ENCODE results near the gene PLXNA3.

PLXNA3 gene

DNA sequence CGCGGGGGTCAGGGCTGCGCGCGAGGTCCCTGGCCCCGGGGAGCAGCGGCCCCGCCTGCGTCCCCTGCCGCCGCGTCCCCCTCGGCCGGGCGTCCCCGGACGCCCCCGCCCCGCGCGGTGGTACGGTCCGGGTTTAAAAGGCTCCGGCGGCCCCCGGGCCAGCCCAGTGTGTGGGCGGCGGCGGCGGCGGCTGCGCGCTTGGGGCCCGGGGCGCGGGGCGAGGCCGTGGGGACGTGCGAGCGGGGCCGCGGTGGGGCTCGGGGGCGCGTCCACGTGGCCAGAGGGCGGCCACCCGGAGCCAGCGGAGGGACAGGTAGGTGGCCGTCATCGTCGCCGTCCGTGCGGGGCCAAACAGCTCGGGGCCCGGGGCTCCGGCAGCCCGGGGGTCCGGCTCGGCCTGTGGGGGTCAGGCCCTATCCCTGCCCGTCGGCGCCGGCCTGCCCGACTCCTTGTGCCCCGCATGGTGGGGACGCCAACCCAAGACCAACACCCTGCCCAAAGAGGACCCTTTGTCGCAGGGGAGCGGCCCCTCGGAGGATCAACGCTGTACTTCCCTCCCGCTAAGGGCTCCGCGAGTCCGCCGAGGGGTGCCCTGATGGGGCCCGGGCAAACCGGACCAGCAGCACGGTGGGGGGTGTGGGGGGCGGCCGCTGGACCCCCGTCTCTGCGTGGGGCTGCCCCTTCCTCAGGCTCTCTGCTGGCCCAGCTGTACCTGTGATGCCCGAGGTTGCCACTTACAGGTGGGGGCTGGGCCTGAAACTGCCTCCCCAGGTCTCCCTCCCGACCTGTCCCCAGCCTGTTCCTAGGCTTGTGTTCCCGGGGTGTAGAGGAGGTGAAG lies at the start of gene PLXNA3:
Gene PLXNA3, plus strand, starts transcription at position 166 of the 838 bp plus-strand sequence. CDS start 1,903 bp downstream, outside the sequence.
- DNase-seq = peak in 25 of 56 donors; percentile 7 to 65 (median 27)

DNA sequence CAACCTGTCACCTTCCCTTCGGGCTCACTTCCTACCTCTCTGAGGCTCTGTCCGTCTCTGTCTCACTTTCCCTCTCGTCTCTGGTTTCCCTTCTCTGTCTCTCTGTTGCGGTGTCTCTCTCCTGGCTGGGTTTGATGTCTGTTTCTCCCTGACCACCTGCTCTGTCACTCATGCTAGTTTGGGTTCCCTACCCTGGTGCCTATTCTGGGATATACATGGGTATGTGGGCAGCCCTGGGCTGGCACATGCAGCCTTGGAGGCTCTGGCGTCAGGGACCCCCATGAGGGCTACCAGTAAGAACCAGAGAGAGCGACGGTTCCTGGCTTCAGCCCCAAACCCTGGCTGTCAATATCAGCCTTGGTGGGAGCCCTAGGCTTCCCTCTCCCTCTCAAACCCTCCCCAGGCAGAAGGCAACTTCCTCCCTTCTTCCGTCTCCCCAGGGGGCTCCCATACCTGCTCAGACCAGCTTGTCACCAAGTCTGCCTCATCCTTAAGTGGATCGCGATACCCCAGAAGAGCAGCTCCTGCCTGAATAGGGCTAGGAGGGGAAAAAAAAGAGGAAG lies 49.3 kb upstream of the PLXNA3 start:
- no peak for DNase-seq

GRCh38 chrX:154409222-154409871 lies 48.7 kb upstream of the PLXNA3 start, which contains the start of gene DNASE1L1:
TSS of gene DNASE1L1 (minus strand) at chrX:154409254. CDS start at chrX:154405568, 3,686 bp downstream.
- peak in 14 of 56 donors; percentile 2 to 33 (median 8) for DNase-seq

GRCh38 chrX:154411981-154412340 lies 46.1 kb upstream of the PLXNA3 start:
- DNase-seq = peak in 30 of 56 donors; percentile 7 to 53 (median 28)

DNA sequence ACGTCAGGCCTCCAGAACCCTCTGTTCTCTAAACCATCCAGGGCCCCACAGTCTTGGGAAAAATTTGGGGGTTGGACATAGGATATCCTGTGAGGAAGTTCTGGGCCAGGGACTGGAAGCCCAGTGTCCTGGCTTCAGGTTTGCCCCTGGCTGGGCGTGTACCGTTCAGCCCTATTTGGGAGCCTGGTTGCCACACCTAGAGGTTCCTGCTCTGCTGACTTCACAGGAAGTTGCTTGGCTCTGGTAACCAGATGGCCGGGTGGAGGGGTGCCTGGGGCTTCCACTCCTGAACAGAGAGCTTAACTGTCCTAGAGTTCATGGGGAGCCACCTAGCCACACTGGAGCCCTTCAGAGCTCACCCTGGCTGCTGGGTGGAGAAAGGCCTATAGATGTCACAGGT lies 45.6 kb upstream of the PLXNA3 start:
- DNase-seq = no peak

DNA sequence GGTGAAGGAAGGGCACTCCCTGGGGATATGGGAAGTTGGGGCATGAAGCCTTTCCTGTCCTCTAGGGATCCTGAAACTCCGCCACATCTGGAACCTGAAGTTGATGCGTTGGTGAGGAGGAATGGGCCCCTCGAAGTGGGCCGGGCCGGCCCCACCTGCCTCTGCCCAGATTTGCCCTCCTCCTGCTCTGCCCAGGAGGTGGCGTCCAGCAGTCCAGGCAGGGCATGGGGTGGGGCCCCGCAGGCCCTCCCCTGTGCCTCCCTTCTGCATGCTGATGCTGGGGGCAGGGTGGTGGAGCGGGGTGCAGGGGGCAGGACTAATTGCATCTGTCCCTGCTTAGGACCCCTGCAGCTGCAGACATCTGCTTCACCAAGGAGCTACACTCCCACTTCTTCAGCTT lies 44.9 kb upstream of the PLXNA3 start:
- DNase-seq = no peak

- no peak for DNase-seq
Observed at GRCh38 chrX:154417157-154417556, 40.9 kb upstream of the PLXNA3 start.

DNA sequence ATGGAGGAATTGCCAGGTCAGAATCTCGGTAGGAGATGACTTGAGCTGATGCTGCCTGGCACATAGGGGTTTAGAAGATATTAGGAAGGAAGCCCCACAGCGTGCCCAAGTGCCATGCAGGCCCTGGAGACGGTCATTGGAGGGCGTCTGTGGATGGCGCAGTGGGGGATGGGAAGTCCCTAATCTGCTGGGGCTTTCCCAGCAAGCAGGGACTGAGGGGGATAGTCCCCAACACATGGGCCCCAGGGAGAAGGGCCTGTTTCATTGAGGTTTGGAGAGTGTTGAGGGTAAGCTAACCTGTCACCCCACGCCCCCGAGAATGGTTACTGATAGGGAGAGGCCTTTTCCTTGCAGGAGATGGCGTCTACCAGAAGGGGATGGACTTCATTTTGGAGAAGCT lies 38.9 kb upstream of the PLXNA3 start:
- no peak for DNase-seq

DNA sequence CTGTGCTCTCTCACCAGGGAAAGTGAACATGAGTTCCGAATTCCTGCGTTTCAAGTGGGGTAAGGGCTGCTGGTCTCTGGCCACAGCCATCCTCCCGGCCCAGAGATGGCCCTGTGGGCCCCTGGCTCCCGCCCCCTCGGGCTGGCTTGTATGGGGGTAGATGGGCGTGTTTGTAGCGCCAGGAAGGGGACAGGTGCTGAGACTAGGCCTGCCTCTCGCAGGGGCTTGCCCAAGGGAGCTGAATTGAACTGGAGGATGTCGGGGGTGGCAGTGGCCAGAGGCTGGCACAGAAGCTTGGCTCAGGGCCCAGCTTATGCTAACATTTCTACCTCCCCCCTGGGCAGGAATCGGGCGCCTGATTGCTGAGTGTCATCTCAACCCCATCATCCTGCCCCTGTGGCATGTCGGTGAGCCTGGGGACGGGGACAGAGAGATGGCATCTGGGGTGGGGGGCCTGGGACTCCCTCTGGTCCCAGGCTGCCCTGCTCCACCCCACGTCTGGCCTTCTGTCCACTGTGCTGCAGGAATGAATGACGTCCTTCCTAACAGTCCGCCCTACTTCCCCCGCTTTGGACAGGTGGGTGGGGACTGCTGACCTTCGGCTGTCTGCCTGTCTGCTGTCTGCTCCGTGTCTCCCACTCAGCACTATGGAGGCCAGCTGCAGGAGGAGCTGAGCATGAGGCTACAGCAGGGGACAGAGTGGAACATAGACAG lies 38.2 kb upstream of the PLXNA3 start:
- no peak for DNase-seq

DNA sequence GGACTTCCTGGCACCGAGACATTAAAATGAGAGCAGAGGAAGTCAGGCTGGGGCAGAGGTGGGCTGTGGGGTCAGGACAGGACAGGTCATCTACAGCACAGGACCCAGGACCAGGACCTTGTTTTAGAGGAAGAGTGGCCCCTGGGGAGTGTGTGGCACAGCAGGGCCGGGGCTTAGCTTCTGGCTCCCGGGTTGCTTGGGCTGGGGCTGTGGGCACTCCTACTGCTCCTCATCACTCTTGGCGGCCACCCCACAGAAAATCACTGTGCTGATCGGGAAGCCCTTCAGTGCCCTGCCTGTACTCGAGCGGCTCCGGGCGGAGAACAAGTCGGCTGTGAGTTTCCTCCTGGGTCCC lies 37.7 kb upstream of the PLXNA3 start:
- no peak for DNase-seq

DNA sequence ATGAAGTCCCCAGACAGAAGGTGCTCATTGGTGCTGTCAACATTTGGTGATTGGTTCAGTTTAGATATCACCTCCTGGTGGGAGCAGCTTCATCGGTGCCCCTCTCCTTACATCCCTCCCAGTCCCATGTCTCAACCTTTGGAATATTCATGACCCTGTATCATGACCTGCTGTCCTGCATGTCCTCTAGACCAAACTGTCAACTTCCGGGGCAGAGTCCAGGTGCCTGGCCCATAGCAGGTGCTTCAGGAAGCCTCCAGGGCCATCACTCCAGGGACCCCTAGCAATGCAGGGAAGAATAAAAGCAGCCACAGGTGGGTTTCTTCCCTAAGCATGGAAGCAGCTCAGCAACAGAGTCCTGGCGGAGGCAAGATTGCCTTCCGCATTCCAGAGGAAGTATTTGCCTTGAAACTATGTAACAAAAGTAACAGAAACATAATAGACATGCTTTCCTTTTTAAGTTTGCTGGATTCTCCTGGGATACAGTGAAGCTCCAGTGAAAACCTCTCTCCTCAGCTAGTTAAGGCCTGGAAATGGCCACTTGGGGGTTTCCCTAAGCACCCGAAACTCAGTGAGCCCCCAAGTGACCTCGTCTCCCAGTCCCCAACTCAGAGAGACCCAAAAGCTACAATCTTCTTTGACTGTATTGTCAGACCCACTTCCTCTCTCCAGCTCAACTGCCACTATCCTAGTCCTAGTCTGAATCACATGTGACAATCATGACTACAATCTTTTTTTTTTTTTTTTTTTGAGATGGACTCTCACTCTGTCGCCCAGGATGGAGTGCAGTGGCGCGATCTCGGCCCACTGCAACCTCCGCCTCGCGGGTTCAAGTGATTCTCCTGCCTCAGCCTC lies 30.9 kb upstream of the PLXNA3 start:
- DNase-seq = no peak

- peak in 55 of 56 donors; percentile 11 to 93 (median 81) for DNase-seq
Observed at GRCh38 chrX:154428176-154429171, 29.6 kb upstream of the PLXNA3 start, which contains the start of gene ATP6AP1. TSS of gene ATP6AP1 (plus strand) at chrX:154428677. CDS start at chrX:154428693, 16 bp downstream.

DNA sequence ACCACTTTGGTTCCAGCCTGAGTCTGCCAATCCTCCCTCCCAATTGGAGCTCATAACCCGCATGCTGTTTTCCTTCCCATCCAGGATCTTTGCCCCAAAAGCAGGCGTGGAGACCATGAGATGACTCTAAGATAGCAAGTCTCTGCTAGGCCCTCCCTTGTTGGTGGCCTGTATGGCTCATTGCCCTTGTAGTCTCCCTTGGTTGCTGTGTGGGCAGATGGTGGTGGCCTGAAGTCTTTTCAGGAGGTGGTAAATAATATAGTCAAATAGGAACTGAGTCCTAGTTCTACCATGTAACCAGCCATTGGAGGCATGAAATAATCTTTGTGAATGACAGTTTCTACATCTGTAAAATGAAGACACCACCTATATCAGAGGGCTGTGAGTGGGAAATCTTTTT lies 28.4 kb upstream of the PLXNA3 start:
- DNase-seq = no peak

DNA sequence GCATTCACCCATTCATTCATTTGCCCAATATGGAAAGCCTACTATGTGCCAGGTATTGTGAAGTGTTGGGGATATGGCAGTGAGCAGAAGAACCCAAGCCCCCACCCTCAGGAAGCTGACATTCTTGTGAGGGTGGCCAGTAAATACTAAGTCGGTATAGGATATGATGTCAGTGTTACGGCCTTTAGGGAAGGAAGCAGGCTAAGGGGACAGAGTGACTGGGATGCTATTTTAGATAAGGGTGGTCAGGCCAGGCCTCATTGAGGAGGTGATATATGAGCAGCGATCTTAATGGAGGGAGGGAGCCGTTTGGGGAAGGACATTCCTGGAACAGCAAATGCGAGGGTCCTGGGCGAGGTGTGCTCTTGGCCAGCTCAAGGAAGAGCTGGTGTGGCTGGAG lies 27.6 kb upstream of the PLXNA3 start:
- no peak for DNase-seq

GRCh38 chrX:154430916-154431315 lies 27.2 kb upstream of the PLXNA3 start:
- DNase-seq = no peak

- peak in 7 of 56 donors; percentile 2 to 26 (median 11) for DNase-seq
Observed at GRCh38 chrX:154431341-154431740, 26.7 kb upstream of the PLXNA3 start.

- no peak for DNase-seq
Observed at GRCh38 chrX:154432210-154432609, 25.9 kb upstream of the PLXNA3 start.

DNA sequence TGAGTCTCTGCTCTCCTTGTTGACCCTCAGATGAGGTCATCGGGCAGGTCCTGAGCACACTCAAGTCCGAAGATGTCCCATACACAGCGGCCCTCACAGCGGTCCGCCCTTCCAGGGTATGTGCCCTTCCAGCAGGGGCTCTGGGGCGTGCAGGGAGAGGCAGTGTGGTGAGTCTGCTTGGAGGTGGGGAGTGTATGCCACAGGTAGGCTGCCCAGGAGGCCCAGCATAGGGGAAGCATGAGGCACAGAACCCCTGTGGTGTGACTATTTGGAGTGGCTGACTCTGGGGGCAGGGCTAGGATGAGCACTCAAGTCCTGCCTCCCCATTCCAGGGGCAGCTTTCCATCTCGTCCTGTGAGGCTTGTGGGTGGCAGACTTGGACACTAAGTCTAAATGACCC lies 24.5 kb upstream of the PLXNA3 start:
- no peak for DNase-seq
